ENCODE results near the gene ALOX12.

Gene ALOX12

GRCh38 chr17:7021993-7022778 lies 26.3 kb downstream of the ALOX12 start:
- Histone ChIP-seq H3K27ac (ENCODE audit: low read length) (peak overlapping the region; percentile 64), H3K27me3 (ENCODE audit: control insufficient read depth in 1 of 2, insufficient read depth in 2 of 2, low read length in 2 of 2) (peaks cover 16 to 24% of the 10 kb centered on the region in 2 donors), H3K36me3 (ENCODE audit: control insufficient read depth in 2 of 2, insufficient read depth in 2 of 2, low read length in 2 of 2) (peaks cover 0 to 3% of the 10 kb centered on the region in 2 donors), H3K4me1 (ENCODE audit: control insufficient read depth, insufficient read depth, low read length) (peaks cover 47% of the 10 kb centered on the region), H3K9me3 (ENCODE audit: control insufficient read depth in 2 of 2, low read length in 2 of 2) (no peaks in the 10 kb centered on the region), H3K9ac (ENCODE audit: low read length in 2 of 2) (peak overlapping the region; percentile 45 to 58), H3K4me3 (ENCODE audit: low read length in 2 of 2) (peak overlapping the region; percentile 31 to 59)

- Histone ChIP-seq H3K4me3 (ENCODE audit: low read length in 2 of 2) (peak within 1 kb of the TSS; percentile 31 to 59), H3K27ac (ENCODE audit: low read length) (peak within 1 kb of the TSS; percentile 64), H3K9ac (ENCODE audit: low read length in 2 of 2) (peak within 1 kb of the TSS; percentile 42 to 51), H3K27me3 (ENCODE audit: control insufficient read depth in 1 of 2, insufficient read depth in 2 of 2, low read length in 2 of 2) (peaks cover 16 to 24% of the 10 kb centered on the region in 2 donors), H3K36me3 (ENCODE audit: control insufficient read depth in 2 of 2, insufficient read depth in 2 of 2, low read length in 2 of 2) (no peaks in the 10 kb centered on the region), H3K4me1 (ENCODE audit: control insufficient read depth, insufficient read depth, low read length) (peaks cover 39% of the 10 kb centered on the region), H3K9me3 (ENCODE audit: control insufficient read depth in 2 of 2, low read length in 2 of 2) (no peaks in the 10 kb centered on the region)
Observed at GRCh38 chr17:7022781-7023571, 27.1 kb downstream of the ALOX12 start, which contains the start of gene BCL6B. Gene BCL6B, plus strand, starts transcription at chr17:7023050. Its CDS starts 622 bp downstream, at chr17:7023672.

- Histone ChIP-seq H3K27me3 (ENCODE audit: control insufficient read depth in 1 of 2, insufficient read depth in 2 of 2, low read length in 2 of 2) (peaks cover 17 to 24% of the 10 kb centered on the region in 2 donors), H3K9me3 (ENCODE audit: control insufficient read depth in 2 of 2, low read length in 2 of 2) (no peaks in the 10 kb centered on the region), H3K4me1 (ENCODE audit: control insufficient read depth, insufficient read depth, low read length) (peaks cover 31% of the 10 kb centered on the region), H3K9ac (ENCODE audit: low read length in 2 of 2) (peak overlapping the region; percentile 42 to 51), H3K36me3 (ENCODE audit: control insufficient read depth in 2 of 2, insufficient read depth in 2 of 2, low read length in 2 of 2) (no peaks in the 10 kb centered on the region), H3K4me3 (ENCODE audit: low read length in 2 of 2) (peak overlapping the region in 1 of 2 donors; percentile 57), H3K27ac (ENCODE audit: low read length) (peak overlapping the region; percentile 64)
Observed at GRCh38 chr17:7023576-7024401, 27.9 kb downstream of the ALOX12 start.

GRCh38 chr17:7024402-7024785 lies 28.5 kb downstream of the ALOX12 start:
- no peaks in the 10 kb centered on the region for H3K9me3 ChIP-seq (ENCODE audit: control insufficient read depth in 2 of 2, low read length in 2 of 2)
- H3K27me3 ChIP-seq (ENCODE audit: control insufficient read depth in 1 of 2, insufficient read depth in 2 of 2, low read length in 2 of 2) = peaks cover 17 to 24% of the 10 kb centered on the region in 2 donors
- H3K9ac ChIP-seq (ENCODE audit: low read length in 2 of 2) = no peak overlapping the region
- no peak overlapping the region for H3K4me3 ChIP-seq (ENCODE audit: low read length in 2 of 2)
- H3K4me1 ChIP-seq (ENCODE audit: control insufficient read depth, insufficient read depth, low read length) = peaks cover 27% of the 10 kb centered on the region
- no peaks in the 10 kb centered on the region for H3K36me3 ChIP-seq (ENCODE audit: control insufficient read depth in 2 of 2, insufficient read depth in 2 of 2, low read length in 2 of 2)
- H3K27ac ChIP-seq (ENCODE audit: low read length) = no peak overlapping the region

- Histone ChIP-seq H3K9me3 (ENCODE audit: control insufficient read depth in 2 of 2, low read length in 2 of 2) (no peaks in the 10 kb centered on the region), H3K4me3 (ENCODE audit: low read length in 2 of 2) (no peak overlapping the region), H3K36me3 (ENCODE audit: control insufficient read depth in 2 of 2, insufficient read depth in 2 of 2, low read length in 2 of 2) (no peaks in the 10 kb centered on the region), H3K27ac (ENCODE audit: low read length) (no peak overlapping the region), H3K9ac (ENCODE audit: low read length in 2 of 2) (no peak overlapping the region), H3K27me3 (ENCODE audit: control insufficient read depth in 1 of 2, insufficient read depth in 2 of 2, low read length in 2 of 2) (peaks cover 17 to 24% of the 10 kb centered on the region in 2 donors), H3K4me1 (ENCODE audit: control insufficient read depth, insufficient read depth, low read length) (peaks cover 23% of the 10 kb centered on the region)
Observed at GRCh38 chr17:7025245-7025644, 29.4 kb downstream of the ALOX12 start.

GRCh38 chr17:7026471-7027115 lies 30.7 kb downstream of the ALOX12 start:
- peaks cover 12 to 24% of the 10 kb centered on the region in 2 donors for H3K27me3 ChIP-seq (ENCODE audit: control insufficient read depth in 1 of 2, insufficient read depth in 2 of 2, low read length in 2 of 2)
- no peak overlapping the region for H3K4me3 ChIP-seq (ENCODE audit: low read length in 2 of 2)
- H3K4me1 ChIP-seq (ENCODE audit: control insufficient read depth, insufficient read depth, low read length) = peaks cover 20% of the 10 kb centered on the region
- no peak overlapping the region for H3K27ac ChIP-seq (ENCODE audit: low read length)
- H3K9ac ChIP-seq (ENCODE audit: low read length in 2 of 2) = no peak overlapping the region
- H3K36me3 ChIP-seq (ENCODE audit: control insufficient read depth in 2 of 2, insufficient read depth in 2 of 2, low read length in 2 of 2) = no peaks in the 10 kb centered on the region
- no peaks in the 10 kb centered on the region for H3K9me3 ChIP-seq (ENCODE audit: control insufficient read depth in 2 of 2, low read length in 2 of 2)

GRCh38 chr17:7027335-7027734 lies 31.5 kb downstream of the ALOX12 start:
- H3K27ac ChIP-seq (ENCODE audit: low read length) = no peak overlapping the region
- H3K36me3 ChIP-seq (ENCODE audit: control insufficient read depth in 2 of 2, insufficient read depth in 2 of 2, low read length in 2 of 2) = no peaks in the 10 kb centered on the region
- H3K27me3 ChIP-seq (ENCODE audit: control insufficient read depth in 1 of 2, insufficient read depth in 2 of 2, low read length in 2 of 2) = peaks cover 9 to 18% of the 10 kb centered on the region in 2 donors
- H3K4me1 ChIP-seq (ENCODE audit: control insufficient read depth, insufficient read depth, low read length) = peaks cover 12% of the 10 kb centered on the region
- H3K9me3 ChIP-seq (ENCODE audit: control insufficient read depth in 2 of 2, low read length in 2 of 2) = no peaks in the 10 kb centered on the region
- no peak overlapping the region for H3K4me3 ChIP-seq (ENCODE audit: low read length in 2 of 2)
- no peak overlapping the region for H3K9ac ChIP-seq (ENCODE audit: low read length in 2 of 2)

- H3K36me3 ChIP-seq (ENCODE audit: control insufficient read depth in 2 of 2, insufficient read depth in 2 of 2, low read length in 2 of 2) = no peaks in the 10 kb centered on the region
- H3K4me1 ChIP-seq (ENCODE audit: control insufficient read depth, insufficient read depth, low read length) = peaks cover 2% of the 10 kb centered on the region
- H3K9me3 ChIP-seq (ENCODE audit: control insufficient read depth in 2 of 2, low read length in 2 of 2) = no peaks in the 10 kb centered on the region
- H3K4me3 ChIP-seq (ENCODE audit: low read length in 2 of 2) = no peak overlapping the region
- no peak overlapping the region for H3K27ac ChIP-seq (ENCODE audit: low read length)
- no peak overlapping the region for H3K9ac ChIP-seq (ENCODE audit: low read length in 2 of 2)
- peaks cover 2 to 4% of the 10 kb centered on the region in 2 donors for H3K27me3 ChIP-seq (ENCODE audit: control insufficient read depth in 1 of 2, insufficient read depth in 2 of 2, low read length in 2 of 2)
Observed at GRCh38 chr17:7029096-7029495, 33.2 kb downstream of the ALOX12 start.

GRCh38 chr17:7029659-7030058 lies 33.8 kb downstream of the ALOX12 start:
- Histone ChIP-seq H3K4me3 (ENCODE audit: low read length in 2 of 2) (no peak overlapping the region), H3K9ac (ENCODE audit: low read length in 2 of 2) (no peak overlapping the region), H3K4me1 (ENCODE audit: control insufficient read depth, insufficient read depth, low read length) (peaks cover 2% of the 10 kb centered on the region), H3K27ac (ENCODE audit: low read length) (no peak overlapping the region), H3K27me3 (ENCODE audit: control insufficient read depth in 1 of 2, insufficient read depth in 2 of 2, low read length in 2 of 2) (peaks cover 2 to 3% of the 10 kb centered on the region in 2 donors), H3K36me3 (ENCODE audit: control insufficient read depth in 2 of 2, insufficient read depth in 2 of 2, low read length in 2 of 2) (no peaks in the 10 kb centered on the region), H3K9me3 (ENCODE audit: control insufficient read depth in 2 of 2, low read length in 2 of 2) (no peaks in the 10 kb centered on the region)

All from stomach smooth muscle (tissue), 2 donors.